HG03064 (cell line): ENCODE data around the gene INSL4.

Experiments
- ATAC-seq: cut with Tn5 transposase; IDR thresholded peaks from one replicate; pipeline ENCODE4 v1.9.1; 2021; ENCODE audit warnings: low read depth; ENCODE audit not compliant: unreplicated experiment

The INSL4 gene

GRCh38 chr9:5231212-5231611 is at the start of gene INSL4:
Gene INSL4 (plus strand): TSS chr9:5231419. CDS start chr9:5231524, 105 bp downstream.
- no peak for ATAC-seq

DNA sequence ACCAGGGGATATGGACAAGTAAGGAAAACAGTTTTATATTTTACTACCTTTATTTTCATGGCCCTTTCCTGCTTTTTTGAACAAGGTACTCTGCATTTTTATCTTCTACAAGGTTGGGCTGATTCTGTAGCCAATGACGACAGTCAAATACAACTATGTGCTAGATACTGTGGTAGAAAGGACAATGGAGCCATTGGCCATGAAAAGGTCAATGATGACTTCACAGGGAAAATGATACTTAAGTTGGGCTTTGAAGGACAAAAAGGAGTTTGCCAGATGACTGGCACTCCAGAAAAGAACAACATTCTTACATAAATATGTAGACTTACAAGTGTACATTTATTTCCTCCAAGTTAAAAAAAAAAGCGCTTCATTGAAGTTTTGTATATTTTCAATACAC is 46.4 kb upstream of the INSL4 start:
- ATAC-seq: no peak

DNA sequence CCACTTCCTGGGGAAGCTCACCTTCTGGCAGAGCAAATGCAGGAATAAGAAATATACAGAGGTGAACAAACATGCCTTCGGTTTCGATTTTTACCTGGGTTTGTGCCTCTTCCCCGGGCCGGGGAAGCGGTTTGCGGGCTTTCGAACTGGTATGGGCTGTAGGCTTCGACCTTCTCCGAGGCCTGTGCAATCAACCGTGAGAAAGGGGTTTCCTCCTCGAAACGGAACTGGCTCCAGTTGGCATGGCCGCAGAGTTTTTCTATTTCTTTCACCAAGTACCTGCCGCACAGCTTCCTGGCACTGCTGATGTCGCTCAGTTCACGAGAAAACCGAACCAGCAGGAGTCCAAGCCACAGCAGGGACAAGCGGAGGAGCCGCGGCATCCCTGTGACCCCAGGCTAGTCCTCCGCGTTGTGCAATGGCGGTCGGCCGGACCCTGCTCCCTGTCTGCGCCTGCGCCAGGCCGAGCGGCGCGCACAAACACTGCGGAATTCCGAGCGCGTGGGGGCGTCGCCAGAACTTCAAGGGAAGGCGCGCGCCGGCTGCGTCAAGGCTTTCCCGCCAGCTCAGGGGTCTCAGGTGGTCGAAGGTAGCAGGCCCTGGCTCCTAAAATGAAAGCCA is 45.9 kb upstream of the INSL4 start, which contains the start of gene INSL6:
TSS of gene INSL6 (minus strand) at position 420 of the 621 bp plus-strand sequence. CDS start at position 383, 37 bp downstream.
- no peak for ATAC-seq

DNA sequence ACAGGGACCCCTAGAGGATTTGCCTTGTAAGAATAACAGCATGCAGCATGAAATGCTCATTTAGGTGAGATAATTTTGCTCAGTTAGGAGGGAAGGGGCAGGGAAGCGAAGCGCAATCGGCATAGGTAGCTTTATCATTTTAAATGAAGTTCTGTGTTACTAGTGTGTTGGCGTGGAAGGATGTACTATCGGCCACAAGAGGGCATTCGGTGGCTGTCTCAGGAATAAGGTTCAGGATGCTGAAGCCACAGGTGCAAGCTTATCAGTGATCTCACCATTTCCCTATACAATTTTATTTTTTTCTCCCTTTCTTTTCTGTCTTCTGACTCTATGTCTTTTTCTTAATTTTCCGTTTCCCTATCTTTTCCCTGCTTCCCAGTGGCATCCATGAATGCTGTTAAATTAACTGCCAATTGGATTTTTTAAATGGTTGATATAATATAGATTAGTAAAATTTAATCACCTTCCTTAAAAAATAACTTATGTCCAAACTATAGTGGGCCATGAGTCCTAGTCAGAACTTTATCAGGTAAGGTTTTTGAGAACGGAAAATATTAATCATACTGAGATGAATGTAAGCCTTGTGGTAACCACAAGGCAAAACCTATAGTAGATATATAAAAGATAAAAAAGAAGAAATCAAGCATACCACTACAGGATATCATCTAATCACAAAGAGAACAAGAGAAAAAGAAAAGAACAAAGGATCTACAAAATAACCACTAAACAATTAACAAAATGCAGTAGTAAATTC is 44.6 kb upstream of the INSL4 start:
- no peak for ATAC-seq

DNA sequence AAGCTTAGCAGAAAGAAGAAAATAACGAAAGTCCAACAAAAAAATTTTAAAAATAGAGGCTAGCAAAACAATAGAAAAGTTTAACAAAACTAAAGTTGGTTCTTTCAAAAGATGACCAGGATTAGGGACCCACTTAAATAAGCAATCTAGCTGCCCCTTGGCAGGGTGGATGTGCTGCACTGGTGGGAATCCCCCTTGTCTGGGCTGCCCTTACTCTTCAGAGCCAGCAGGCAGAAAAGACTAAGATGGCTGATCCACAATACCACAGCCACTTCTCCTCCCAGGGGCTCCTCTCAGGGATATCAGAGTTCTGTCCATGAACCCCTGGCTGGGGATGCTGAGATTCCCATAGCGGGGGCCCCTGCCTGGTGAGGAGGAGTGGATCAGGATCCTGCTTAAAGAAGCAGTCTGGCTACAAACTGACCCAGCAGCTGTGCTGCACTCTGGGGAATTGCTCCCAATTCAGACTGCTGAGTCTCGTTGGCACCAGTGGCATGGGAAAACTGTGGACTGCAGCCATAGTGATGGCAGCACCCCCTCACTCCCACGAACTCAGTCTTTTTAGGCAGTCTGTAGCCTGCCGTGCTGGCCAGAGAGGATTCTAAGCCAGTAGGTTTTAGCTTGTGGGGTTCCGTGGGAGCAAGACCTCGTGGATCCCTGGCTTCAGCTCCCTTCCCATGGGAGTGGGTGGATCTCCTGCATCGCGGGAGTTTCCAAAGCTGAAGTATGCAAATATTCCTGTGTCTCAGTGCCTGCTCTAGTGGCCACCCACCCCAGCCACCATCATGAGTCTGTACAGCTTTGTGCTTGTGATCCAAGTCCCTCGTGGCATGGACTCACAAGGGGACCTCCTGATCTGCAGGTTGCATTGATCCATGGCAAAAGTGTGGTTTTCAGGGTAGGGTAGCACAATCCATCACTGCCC is 42.9 kb upstream of the INSL4 start:
- ATAC-seq: no peak

GRCh38 chr9:5191985-5192384 is 39.2 kb upstream of the INSL4 start:
- no peak for ATAC-seq

- no peak for ATAC-seq
Measured at GRCh38 chr9:5193345-5193744, 37.9 kb upstream of the INSL4 start.

DNA sequence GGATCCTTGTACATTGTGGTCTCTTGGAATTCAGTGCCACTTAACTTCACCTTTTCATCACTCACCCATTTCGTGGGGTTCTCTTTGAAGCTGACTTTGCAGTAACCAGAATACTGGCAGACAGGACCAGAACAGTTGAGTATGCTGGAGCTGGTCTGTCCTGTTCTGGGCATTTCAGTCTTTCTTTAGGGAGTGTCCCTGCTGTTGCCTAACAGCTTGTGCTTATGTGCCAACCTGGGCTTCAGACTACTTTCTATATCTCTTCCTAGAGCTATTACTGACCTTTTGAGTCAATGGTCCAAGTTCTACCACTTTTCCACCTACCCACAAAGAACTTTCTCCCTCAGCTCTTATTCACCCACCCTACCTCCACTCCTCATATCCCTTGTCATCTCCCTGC is 35.8 kb upstream of the INSL4 start:
- ATAC-seq: no peak

- ATAC-seq: no peak
Measured at GRCh38 chr9:5205071-5205470, 26.1 kb upstream of the INSL4 start.

DNA sequence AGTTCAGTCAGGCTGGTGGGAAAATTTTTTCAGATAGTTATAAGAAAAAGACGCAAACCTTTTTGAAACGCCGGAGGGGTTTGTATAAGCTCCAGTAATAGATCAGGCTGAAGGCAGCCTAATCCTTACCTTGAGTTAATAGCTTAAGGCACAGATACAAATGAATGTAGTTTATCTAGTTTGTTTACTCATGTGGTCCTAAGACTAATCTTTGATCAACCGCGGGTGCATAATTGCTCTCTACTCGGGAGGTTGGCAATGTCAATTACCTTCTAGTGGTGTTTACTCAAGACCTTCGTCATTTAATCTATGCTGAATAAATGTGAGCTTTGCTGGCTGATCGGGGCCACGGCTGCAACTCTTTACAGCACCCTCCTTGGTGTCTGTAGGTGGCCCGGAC is 665 bp upstream of the INSL4 start:
- ATAC-seq: no peak

DNA sequence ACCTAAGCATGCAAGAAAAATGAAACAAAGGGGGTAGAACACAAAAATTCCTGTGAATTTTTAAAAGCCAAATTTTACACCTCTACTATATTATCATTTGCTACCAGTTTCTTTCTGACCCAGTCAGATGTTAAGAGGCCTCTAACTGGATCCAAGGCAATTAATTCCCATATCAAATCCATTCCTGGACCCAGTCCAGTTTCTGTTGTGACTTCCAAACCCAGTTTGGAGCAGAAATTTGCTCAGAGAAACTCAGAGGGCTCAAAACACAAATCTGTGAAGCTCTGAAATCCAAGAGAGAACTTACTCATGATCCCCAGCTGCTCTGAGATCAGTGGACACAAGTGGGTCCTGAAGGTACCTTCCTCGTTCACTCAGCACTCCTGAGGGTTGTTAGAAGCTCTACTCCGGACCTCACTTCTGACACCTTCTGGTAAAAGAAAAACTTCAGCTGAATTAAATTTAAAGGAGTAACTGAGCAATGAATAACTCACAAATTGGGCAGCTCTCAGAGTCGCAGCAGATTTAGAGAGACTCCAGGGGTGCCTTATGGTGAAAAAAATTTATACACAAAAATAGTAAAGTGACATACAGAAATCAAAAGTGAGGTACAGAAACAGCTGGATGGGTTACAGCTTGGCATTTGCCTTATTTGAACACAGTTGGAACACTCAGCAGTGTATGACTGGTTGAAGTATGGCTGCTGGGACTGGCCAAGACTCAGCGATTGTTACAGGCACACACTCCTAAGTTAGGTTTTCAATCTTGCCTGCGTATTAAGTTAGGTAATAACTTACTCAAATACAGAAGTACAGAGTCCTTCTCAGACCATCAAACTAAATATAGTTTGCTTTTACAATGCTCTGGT is 32.4 kb downstream of the INSL4 start:
- ATAC-seq: no peak

DNA sequence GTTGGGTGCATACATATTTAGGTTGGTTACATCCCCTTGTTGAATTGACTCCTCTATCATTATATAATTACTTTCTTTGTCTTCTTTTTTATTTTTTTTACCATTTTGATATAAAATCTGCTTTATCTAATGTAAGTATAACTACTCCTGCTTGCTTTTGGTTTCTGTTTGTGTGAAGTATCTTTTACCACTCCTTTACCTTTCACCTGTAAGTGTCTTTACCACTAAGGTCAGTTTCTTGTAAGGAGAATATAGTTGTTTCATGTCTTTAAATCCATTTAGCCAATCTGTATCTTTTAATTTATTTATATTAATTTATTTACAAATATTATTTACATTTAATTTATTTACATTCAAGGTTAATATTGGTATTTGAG is 33.0 kb downstream of the INSL4 start:
- ATAC-seq: no peak

- no peak for ATAC-seq
Measured at GRCh38 chr9:5265939-5266338, 34.7 kb downstream of the INSL4 start.

- no peak for ATAC-seq
Measured at GRCh38 chr9:5269249-5269715, 38.1 kb downstream of the INSL4 start.

- no peak for ATAC-seq
Measured at GRCh38 chr9:5274770-5275169, 43.6 kb downstream of the INSL4 start.

GRCh38 chr9:5278486-5278885 is 47.3 kb downstream of the INSL4 start:
- ATAC-seq: no peak
